Measurements from ENCODE around the gene PELO.

GRCh38 chr5:52767766-52768480, 19.8 kb upstream of the PELO start:
- TF ChIP-seq CTCF (IDR thresholded peaks at IDR 0.05) (no peak), MXD4 (CRISPR knock-in tag; IDR thresholded peaks at IDR 0.05; ENCODE audit: borderline replicate concordance) (no peak), FOXJ3 (CRISPR knock-in tag; IDR thresholded peaks at IDR 0.05; ENCODE audit: borderline replicate concordance) (no peak), ZNF281 (CRISPR knock-in tag; IDR thresholded peaks at IDR 0.05) (no peak), E2F5 (CRISPR knock-in tag; IDR thresholded peaks at IDR 0.05) (no peak), SP1 (CRISPR knock-in tag; conservative IDR thresholded peaks at IDR 0.05) (no peak), MAX (CRISPR knock-in tag; IDR thresholded peaks at IDR 0.05) (no peak)
